ENCODE measurements around the gene LPAR2. TPM values are rescaled to one million over a fixed set of nuclear protein-coding genes. Genes with fewer than 3 reads are reported as not detected.

LPAR2 gene
- 43.8 TPM for total RNA-seq

DNA sequence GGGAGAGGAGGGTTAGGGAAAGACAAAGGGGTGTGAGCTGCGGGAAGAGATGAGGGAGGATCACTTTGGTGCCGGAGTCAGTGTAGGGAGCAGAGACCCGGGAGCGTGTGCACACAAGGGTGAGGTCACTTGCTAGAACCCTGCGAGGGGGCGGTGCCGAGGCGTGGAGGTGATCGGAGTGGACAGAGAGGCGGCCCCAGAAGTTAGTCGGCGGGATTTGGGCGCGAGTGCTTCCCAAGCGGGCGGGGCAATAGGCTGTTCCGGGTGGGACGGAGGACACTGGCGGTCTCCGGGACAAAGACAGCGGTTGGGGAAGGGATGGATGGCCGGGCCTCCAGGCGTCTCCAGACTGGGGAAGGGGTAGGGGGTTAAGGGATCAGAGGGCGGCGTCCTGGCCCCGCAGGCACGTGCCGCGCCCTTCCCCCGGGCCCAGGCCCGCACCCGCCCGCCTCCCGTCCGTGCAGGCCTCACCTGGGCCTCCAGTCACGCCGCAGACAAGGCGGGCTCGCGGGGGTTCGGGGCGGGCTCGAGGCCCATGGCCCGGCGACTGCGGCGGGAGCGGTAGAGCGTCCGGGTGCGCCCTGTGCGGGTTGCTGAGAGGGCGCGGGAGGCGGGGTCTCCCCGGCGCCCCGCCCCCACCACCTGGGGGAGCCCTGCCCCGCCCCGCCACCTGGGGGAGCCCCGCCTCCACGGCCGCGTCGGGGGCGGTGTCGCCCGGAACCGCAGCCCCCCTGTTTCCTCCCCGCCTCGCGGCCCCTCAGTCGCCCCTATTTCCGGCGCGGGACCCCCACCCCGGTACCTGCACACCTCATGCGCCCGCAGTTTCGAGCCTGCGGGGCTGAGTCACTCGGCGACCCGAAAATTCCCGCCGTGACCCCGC is at the start of gene LPAR2:
LPAR2 (minus strand) TSS at position 600 of the 880 bp plus-strand sequence. CDS start 945 bp downstream, outside the sequence.

DNA sequence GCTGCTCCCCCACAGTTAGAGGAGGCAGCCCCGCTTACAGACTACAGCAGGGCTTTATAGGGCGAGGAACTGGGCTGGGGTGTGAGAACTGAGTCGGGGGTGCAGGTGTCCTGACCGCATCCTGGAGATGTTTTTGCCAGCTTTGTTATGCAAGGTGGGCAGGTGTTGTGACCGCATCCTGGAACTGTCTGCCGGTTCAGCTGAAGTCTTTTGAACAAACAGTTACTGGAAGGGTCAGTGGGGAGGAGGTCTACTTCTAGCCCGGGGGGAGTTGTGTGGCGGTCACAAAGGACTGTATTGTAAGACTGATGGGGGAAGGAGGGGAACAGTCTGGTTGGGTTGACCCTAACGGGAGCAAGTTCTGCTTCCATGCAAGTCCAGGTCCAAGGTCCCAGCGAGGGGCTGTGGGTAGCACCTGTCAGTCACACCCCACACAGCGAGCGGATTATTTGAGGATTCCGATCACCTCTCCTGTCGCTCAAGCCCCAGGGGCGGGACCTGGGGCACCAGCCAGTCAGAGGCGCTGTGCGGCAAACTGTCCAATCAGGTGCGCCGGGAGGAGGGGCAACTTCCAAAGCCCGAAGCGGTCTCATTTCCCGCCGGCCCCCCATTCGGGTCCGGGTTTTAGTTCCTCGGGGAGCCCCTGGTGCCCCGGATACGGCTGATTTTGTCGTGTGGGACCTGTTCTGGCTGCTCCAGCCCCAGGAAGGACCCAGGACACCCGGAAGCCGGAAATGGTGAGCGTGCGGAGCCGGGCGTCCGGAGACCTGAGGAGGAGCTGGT is 40.4 kb upstream of the LPAR2 start, which contains the start of gene ZNF101:
ZNF101 (plus strand) TSS at position 610 of the 783 bp plus-strand sequence; CDS start at position 735, 125 bp downstream.

DNA sequence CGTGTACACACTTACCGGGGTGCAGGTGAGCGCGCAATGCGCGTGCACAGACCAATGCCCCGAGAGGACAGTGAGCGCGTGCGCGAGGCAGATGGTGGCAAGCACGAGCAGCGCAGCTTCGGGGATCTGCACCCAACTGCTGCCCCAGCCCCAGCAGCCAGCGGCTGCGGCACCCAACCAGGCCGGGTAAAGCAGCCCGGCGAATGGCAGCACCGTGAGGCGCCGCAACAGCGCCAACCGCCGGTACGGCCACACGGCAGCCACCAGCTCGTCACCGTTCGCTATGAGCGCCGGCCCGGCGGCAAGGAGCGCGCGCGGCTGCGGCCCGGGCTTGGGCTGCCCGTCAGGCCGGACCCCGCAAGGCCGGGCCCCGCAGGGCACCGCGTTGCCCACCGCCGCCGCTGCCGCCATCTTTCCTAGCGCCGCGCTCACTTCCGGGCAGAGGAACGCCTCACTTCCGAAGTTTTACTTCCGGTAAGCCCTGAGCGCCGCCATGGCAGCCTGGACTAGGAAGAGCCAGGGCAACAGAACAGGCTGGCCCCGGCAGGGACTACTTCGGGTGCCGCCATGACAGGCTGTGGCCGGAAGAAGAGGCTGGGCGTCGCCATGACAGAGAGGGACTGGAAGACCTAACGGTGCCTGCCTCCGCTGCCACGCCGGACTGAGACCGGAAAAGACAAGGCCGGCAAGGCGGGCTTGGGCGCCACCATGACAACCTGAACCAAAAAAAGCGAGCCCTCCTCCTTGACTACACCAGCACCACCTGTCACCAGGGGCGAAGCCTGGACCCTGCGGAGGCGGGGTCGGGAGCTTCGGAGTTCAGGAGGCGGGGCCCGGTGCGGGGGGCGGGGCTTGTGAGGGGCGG is 35.5 kb upstream of the LPAR2 start, which contains the start of gene ATP13A1:
ATP13A1 (minus strand) TSS at position 421 of the 865 bp plus-strand sequence; CDS start at position 411, 10 bp downstream.

DNA sequence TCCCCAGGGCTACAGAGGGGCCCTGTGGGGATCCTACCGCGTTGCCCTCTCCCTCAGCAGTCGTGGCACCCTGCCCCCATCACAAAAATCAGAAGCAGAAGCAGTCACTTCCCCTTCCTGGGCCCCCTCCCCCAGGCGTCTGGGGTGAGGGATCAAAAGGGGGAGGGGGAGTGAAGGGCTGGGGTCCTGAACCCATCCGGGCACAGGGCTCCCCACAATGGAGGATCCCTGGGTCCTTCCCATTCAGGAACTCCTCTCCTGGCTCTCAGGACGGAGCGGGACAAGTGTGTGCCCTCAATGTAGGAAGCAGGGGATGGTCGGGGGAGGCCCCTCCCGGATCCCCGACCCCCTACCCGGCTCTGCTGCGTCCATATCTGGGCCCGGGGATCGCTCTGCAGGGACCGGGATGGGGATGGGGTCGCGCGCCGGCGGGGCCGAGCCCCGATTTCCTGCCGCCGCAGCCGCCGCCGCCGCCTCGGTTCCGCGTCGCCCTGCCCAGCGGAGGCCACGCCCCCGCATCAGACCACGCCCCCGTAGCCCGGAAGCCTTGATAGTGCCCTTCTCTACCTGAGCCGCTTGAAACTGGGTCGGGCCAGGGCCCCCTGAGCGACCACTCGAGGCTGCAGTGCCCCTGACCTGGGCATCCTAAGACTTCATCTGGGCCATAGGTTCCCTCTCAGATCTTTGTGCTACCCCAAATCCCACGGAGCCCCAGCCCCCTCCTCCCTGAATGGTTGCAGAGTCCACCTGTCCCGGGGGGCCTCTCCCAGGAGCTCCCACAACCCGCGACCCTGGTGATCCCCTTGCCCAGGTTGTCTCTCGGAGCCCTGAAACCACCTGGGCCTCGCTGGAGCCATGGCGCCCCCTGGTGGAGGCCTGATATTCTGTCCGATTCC is 15.4 kb upstream of the LPAR2 start, which contains the start of gene GMIP:
GMIP (minus strand) TSS at position 500 of the 896 bp plus-strand sequence; CDS start at position 372, 128 bp downstream.

DNA sequence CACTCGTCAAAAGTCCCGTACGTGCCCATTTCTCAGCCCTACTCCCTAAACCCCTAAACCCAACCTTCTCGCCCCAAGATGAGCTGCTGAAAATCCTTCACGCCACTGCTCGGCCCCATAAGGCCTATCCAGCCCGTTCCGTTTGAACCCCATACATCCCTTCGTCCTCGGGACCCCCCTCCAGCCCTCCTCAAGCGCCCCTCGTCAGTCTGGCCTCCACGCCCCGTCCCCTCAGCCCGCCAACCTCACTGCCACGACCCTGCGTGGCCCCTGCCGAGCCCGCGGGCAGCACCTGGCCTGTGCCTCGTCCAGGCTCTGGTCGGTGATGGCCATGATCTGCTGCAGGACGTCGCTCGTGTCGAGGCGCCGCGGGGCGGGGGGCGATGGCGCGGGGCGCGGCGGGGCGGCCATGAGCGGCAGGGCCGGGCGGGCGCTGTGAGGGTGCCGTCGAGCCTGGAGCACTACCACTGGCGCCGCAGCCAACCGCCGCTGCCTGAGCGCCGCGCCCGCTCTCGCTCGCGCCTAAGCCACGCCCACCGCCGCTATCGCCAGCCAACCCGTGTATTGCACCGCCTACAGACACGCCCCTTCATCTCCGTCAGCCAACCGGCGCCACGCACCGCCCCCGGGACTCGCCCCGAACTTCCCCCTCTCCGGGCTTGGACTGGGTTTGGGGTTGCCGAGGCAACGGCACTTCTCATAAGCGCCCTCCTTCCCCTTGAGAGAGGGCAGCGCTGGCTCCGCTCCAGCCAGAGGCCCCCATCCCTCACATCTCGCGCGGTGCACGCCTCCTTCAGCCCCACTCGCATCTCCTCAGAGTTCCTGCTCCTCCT is 9.6 kb downstream of the LPAR2 start, which contains the start of gene PBX4:
PBX4 (minus strand) TSS at position 469 of the 833 bp plus-strand sequence; CDS start at position 411, 58 bp downstream.

Other genes starting within 250 kb of the LPAR2 start
- gene GATAD2A, start 222.5 kb downstream of the LPAR2 start, total RNA-seq, result 13.5 TPM
- 1.3 TPM for gene TSSK6, start 112.7 kb downstream of the LPAR2 start, total RNA-seq
- 75.4 TPM for gene NDUFA13, start 112.0 kb downstream of the LPAR2 start, total RNA-seq
- gene YJEFN3, start 99.3 kb downstream of the LPAR2 start, total RNA-seq, result 2.5 TPM
- gene CILP2, start 90.0 kb downstream of the LPAR2 start, total RNA-seq, result 0.31 TPM
- gene PBX4, start 9.5 kb downstream of the LPAR2 start, total RNA-seq, result 19.4 TPM
- 27.2 TPM for gene GMIP, start 15.4 kb upstream of the LPAR2 start, total RNA-seq
- 39.8 TPM for gene ATP13A1, start 35.5 kb upstream of the LPAR2 start, total RNA-seq
- gene ZNF101, start 40.6 kb upstream of the LPAR2 start, total RNA-seq, result 11.3 TPM
- gene ZNF14, start 104.9 kb upstream of the LPAR2 start, total RNA-seq, result 34.1 TPM
- gene ZNF506, start 193.5 kb upstream of the LPAR2 start, total RNA-seq, result 106 TPM
- 52.6 TPM for gene ZNF253, start 237.7 kb upstream of the LPAR2 start, total RNA-seq

All from parietal lobe (tissue), 1 donor.